Embryonic facial prominence (tissue), 1 donor: ENCODE measurements around the gene CIZ1.
"Not testable (repeated sequence)": the region's sequence is repeated elsewhere in the genome, so short reads cannot be mapped to it uniquely, and the experiment has no call there.

Source experiments
- DNase-seq: peaks from one replicate; pipeline ENCODE4 v3.0.0-alpha.2; 2016; ENCODE audit errors: extremely low spot score

The CIZ1 gene

GRCh38 chr9:128191406-128192046 is at the start of gene CIZ1:
CIZ1 (minus strand) TSS chr9:128191572; CDS start chr9:128190857, 715 bp downstream.
- no peak for DNase-seq

- no peak for DNase-seq
Measured at GRCh38 chr9:128233817-128234406, 42.5 kb upstream of the CIZ1 start.

- no peak for DNase-seq
Measured at GRCh38 chr9:128232528-128233428, 41.4 kb upstream of the CIZ1 start.

GRCh38 chr9:128231638-128232527 is 40.5 kb upstream of the CIZ1 start:
- DNase-seq: no peak

GRCh38 chr9:128230897-128231296 is 39.5 kb upstream of the CIZ1 start:
- not testable (repeated sequence) for DNase-seq

GRCh38 chr9:128226412-128226801 is 35.0 kb upstream of the CIZ1 start:
- DNase-seq: no peak

- DNase-seq: no peak
Measured at GRCh38 chr9:128225770-128226411, 34.5 kb upstream of the CIZ1 start.

GRCh38 chr9:128224877-128225276 is 33.5 kb upstream of the CIZ1 start:
- no peak for DNase-seq

- no peak for DNase-seq
Measured at GRCh38 chr9:128222880-128223670, 31.7 kb upstream of the CIZ1 start.

- DNase-seq: no peak
Measured at GRCh38 chr9:128222026-128222425, 30.7 kb upstream of the CIZ1 start.

- no peak for DNase-seq
Measured at GRCh38 chr9:128219831-128220230, 28.5 kb upstream of the CIZ1 start.

- DNase-seq: peak; percentile 45
Measured at GRCh38 chr9:128218518-128219389, 27.4 kb upstream of the CIZ1 start.

- no peak for DNase-seq
Measured at GRCh38 chr9:128218172-128218517, 26.8 kb upstream of the CIZ1 start.

GRCh38 chr9:128216781-128217553 is 25.6 kb upstream of the CIZ1 start:
- DNase-seq: no peak

GRCh38 chr9:128215491-128216409 is 24.4 kb upstream of the CIZ1 start:
- DNase-seq: no peak

GRCh38 chr9:128214571-128215490 is 23.5 kb upstream of the CIZ1 start:
- DNase-seq: no peak
